ENCODE results near the gene TCEA3.

GRCh38 chr1:23433122-23433521 lies 8.6 kb upstream of the TCEA3 start:
- no peak for TF ChIP-seq FOXM1 (IDR thresholded peaks at IDR 0.05; ENCODE audit: borderline replicate concordance)
- TF ChIP-seq ZNF384 (IDR thresholded peaks at IDR 0.05) = no peak
- TF ChIP-seq TARDBP (IDR thresholded peaks at IDR 0.05) = no peak
- no peak for TF ChIP-seq BHLHE40 (IDR thresholded peaks at IDR 0.05; ENCODE audit: borderline replicate concordance)
- no peak for TF ChIP-seq SUZ12 (IDR thresholded peaks at IDR 0.05)
- TF ChIP-seq ARNT (IDR thresholded peaks at IDR 0.05) = no peak
- TF ChIP-seq NFRKB (IDR thresholded peaks at IDR 0.05) = no peak
